Posterior cingulate gyrus (tissue), 11 donors: ENCODE data around the gene CREB3L4.

Experiments
- DNase-seq, 10 donors: peaks; one replicate each; pipeline versions ENCODE4 v3.0.0 to v3.0.0-alpha.2; 2020 to 2021; ENCODE audit warnings: mixed read lengths in 3 of 10
- intact Hi-C: fragments of 100-400 bp; cut with DNase I; formaldehyde crosslinking; loops from one replicate; pipeline ENCODE4 v1.15.1; 2023

Gene CREB3L4

GRCh38 chr1:153936011-153936802 lies 31.5 kb upstream of the CREB3L4 start:
- intact Hi-C loops: no loop called here
- DNase-seq: peak in 1 of 10 donors; percentile 77

- intact Hi-C loops: no loop called here
- DNase-seq: peak in 1 of 10 donors; percentile 27
Observed at GRCh38 chr1:153937331-153937730, 30.4 kb upstream of the CREB3L4 start.

DNA sequence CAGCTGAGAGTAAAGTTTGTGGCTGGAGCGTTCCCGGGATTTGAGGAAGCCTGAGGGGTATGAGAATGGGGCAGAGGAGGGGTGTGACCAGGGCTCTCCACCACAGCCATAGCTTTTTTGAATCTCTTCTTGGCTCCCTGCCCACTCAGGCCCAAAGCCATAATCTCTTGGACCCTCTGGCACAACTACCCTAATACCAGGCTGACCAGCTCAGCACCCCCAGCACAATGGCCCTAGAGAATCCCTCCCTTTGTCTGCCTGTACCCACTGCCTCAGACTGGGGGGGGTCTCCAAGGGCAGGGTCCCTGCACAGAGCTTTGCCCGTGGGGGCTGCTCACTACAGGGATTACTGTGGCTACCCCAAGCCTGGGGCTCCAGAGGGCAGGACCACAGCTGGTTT lies 28.7 kb upstream of the CREB3L4 start:
- intact Hi-C loops: no loop called here
- DNase-seq: no peak

GRCh38 chr1:153939476-153939875 lies 28.2 kb upstream of the CREB3L4 start:
- intact Hi-C loops: no loop called here

GRCh38 chr1:153940756-153941155 lies 26.9 kb upstream of the CREB3L4 start:
- intact Hi-C loops: no loop called here
- DNase-seq: peak in 2 of 10 donors; percentile 52 to 83

More at GRCh38 chr1:153939476-153939875, 28.2 kb upstream of the CREB3L4 start:
- peak in 1 of 10 donors; percentile 69 for DNase-seq

GRCh38 chr1:153941826-153942725 lies 25.6 kb upstream of the CREB3L4 start:
- peak in 1 of 10 donors; percentile 77 for DNase-seq
- intact Hi-C loops: no loop called here

GRCh38 chr1:153942766-153943549 lies 24.7 kb upstream of the CREB3L4 start:
- intact Hi-C loops: no loop called here
- DNase-seq: peak in 1 of 10 donors; percentile 78

GRCh38 chr1:153944005-153944826 lies 23.5 kb upstream of the CREB3L4 start:
- intact Hi-C loops: no loop called here
- peak in 2 of 10 donors; percentile 70 to 72 for DNase-seq

DNA sequence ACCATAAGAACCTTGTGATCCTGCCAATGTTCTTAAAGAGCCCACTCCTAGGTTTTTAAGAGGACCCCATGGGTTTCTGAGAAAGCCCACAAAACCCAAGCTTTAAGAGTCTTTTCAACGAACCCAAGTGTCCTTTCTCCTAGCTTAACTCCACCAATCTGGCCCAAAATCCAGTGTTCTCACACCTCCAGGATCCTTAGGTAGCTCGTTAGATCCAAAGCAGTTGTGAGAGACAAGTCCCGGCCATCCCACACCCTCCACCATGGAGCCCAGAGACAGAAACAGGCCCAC lies 22.9 kb upstream of the CREB3L4 start:
- intact Hi-C loops: no loop called here
- DNase-seq: no peak

DNA sequence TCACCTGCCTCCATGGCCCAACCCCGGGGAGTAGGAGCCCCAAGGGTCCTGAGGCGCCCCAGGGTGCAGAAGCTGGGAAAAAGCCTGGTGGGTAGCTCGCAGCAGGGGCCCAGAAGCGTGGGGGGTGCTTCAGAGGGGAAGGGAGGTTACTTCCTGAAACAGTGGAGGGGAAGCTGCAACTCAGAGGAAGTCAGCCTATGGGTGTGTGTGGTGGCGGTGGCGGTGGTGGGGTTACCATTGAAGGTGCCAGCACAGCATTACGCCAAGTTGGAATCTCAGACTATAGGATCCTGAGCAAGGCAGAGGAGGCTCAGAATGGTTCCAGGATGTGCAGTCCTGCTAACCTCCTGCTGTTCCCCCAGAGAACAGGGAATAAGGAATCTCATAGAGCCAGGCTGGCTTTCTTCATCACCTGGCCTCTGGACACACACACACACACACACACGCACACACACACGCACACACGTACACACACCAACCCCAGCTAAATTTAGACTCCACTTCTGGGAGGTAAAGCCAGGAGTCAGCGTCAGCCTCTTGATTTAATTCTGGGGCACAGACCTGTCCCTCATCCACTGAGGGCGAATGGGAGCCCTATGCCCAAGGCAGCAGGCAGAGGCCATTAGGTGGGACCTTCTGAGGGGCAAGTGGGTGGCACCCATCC lies 22.4 kb upstream of the CREB3L4 start:
- DNase-seq: peak in 2 of 10 donors; percentile 73 to 80
- intact Hi-C loops: no loop called here

DNA sequence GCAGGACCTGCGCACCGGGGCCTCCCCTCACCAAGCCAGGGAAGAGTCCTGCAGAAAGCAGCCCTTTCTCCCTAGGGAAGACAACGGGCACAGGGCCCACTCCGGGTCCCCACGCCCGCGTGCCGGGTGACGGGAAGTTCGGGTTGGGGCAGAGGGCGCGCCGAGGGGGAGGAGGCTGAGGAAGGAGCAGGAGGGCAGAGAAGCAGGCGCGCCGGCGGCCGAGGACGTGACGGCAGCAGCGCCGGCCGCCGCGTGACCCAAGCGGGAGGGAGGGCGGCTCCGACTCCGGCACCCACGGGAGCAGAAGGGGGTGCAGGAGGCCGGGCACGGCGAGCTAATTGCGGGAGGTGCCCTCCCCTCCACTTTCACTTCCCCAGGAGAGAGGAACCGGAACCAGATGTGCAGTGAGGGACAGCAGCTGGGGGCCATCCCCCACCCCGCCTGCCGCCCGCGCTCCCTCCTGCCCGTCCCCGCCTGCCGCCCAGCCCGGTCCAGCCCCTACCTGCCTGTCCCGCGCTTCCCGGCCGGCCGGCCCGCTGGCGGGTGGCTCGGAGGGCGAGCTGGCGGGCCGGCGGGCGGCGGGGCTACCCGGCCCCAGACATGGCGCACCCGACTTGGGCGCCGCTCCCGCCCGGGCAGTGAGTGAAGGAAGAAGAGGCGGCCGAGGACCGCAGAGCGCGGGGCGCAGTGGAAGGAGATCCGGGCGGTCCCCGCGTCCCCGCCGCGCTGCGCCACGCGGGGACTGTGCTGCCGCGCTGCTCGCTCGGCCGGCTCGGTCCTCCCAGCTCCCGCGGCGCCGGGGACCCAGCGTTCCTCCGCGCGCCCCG lies 21.7 kb upstream of the CREB3L4 start:
- peak; percentile 63 to 97 (median 80) for DNase-seq
- intact Hi-C loops: loop anchor here (1.0 to 2.0 kb wide), 3 partner anchors 12 to 149 kb away; partner anchors contain the start of gene CRTC2

DNA sequence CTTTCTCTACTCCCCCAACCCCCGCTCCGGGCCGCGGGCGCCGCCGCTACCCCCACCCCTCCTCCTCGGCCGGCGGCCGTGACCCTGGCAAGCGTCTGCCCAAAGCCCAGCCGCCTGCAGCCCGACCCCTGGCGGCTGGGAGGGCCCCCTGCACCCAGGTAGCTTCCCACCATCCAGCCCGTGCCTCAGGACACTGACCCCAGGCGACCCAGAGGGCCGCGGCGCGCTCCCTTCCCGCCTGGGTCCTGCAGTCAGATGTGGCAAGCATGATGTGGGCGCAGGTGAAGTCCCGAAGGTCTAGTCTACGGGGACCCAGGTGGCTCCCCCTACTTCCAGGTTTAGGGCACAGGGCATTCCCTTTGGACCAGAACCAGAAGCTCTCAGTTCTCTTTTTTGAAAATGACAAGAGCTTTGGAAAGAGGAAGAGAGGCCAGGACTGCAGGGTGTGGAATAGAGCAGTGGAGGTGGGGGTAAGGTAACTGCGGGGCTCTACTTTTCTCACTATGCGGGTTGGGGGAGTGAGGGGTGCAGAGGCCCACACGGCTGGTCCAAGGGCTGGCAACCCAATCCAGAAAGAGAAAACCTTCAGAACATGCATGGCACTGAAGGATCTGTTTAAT lies 21.0 kb upstream of the CREB3L4 start, which contains the start of gene DENND4B:
DENND4B (minus strand) TSS at position 97 of the 620 bp plus-strand sequence. CDS start 2,344 bp downstream, outside the sequence.
- peak; percentile 66 to 97 (median 78) for DNase-seq
- intact Hi-C loops: loop anchor here (1.0 to 2.0 kb wide), 3 partner anchors 12 to 150 kb away; partner anchors contain the start of gene CRTC2

DNA sequence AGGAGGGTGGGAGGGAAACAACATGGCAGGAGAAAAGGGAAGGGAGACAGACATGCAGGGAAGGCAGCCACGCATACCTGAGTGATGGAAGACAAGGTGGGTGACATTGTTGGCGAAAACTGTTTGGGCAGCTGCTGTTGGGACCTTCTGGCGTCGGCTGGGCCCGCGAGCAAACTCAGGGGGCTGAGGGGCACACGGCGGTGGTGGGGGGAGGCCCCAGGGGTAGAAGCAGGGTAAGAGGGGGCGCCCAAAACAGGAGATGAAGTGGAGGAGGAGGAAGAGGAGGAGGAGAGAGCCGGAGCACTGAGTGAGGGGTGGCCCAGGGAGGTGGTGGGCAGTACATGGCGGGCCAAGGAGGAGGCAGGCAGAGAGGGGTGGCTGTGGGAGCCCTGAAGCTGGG lies 16.5 kb upstream of the CREB3L4 start:
- no peak for DNase-seq
- intact Hi-C loops: no loop called here

DNA sequence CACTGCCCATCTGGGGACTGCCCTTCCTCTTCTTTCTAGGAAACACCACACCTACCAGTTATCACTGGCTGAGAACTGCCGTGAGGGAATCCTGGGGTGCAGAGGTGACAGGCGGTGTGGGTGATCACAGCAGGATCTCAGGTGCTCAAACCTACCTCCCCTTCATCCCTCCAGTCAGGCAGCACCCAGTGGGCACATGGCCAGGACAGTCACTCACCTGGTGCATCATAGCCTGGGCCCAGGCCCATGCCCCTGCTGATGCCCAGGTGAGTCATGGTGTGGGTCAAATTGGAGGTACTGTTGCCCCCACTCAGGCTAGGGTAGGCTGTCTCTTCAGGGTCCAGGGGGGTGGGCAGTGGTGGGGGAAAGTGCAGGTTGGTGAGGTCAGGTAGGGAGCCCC lies 15.9 kb upstream of the CREB3L4 start:
- intact Hi-C loops: no loop called here
- no peak for DNase-seq

DNA sequence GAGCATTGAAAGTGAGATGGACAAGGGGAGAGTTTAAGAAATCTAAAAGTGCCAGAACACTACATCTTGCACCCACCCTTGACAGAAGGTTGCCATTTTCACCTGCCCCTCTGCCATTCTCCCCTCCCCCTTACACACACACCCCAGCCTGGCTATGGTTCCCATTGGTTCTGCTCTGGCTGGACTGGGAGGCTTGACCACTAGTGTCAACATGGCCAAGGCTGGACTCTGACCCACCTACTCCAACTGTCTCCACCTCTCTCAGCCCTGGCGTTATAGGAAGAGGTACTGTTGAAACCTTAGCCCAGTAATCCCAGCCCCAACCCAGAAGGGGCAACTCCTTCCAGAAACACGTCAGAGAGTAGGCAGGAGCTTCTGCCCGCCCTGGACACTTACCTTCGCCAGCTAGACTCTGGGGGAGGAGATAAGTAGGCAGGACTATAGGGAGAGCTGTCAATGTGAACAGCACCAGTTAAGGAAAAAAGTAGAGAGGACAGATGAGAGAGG lies 13.8 kb upstream of the CREB3L4 start:
- no peak for DNase-seq
- intact Hi-C loops: no loop called here

GRCh38 chr1:153954826-153955225 lies 12.9 kb upstream of the CREB3L4 start:
- DNase-seq: no peak
- intact Hi-C loops: no loop called here

DNA sequence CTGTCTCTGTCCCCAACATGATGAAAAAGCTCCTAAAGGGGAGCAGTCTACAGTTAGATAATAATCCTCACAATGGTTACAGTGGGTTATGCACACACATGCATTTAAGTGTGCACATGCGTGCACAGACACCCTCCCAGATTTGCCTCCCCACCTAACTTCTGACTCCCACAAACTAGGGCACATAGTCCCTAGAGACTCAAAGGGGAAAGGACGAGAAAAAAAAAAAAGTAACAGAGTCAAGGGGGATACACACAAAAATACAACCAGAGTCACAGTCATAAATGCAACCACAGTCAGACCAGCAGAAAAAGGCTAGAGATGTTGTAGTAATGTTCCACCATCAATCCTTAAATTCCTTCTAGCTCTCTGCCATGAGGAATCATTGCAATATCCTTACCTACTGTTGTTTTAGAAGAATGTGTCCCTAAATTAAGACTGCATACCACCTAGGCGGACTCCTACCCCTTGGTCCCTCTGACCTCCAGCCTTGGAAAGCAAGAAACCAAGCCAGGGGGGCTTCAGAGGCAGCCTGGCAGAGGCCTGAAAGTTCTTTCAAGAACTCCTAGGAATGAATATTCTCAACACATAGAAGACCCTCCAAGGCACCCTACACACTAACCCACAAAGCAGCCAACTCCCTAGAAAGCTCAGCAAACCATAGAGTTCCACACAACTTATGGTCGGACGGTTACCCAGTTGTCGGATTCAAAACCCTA lies 10.5 kb upstream of the CREB3L4 start:
- DNase-seq: no peak
- intact Hi-C loops: no loop called here
